Measurements from ENCODE around the gene HOXA3. TPM values are rescaled to one million over a fixed set of nuclear protein-coding genes. Genes with fewer than 3 reads are reported as not detected.

HOXA3 gene
- total RNA-seq, 4 donors from 2014 or later: 6.4 to 22.6 (median 10.3) TPM

DNA sequence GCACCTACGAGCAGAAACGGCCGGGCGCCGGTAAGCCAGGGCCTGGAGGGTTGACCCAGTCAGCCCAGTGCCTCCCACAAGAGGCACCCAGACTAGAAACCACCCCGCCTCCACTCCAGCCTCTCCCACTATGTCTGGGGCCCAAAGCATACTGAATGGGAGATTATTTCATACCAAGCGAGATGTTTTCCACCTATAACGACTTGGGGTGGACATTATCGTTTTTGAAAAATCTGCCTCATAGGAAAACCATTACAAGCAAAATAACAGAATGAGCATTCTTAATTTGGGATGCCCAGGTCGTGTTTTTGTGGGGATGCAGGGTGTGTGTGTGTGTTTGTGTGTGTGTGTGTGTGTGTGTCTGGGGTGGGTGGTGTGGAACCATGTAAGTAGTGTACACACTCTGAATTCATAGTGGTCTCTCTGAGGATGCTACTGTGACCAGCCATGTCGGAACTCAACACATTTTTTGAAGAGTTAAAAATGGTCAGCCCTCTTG, 6.4 kb downstream of the HOXA3 start:
- TF ChIP-seq EP300 (IDR thresholded peaks at IDR 0.05) (no peak), POLR2A (IDR thresholded peaks at IDR 0.05) (no peak), POLR2AphosphoS5 (IDR thresholded peaks at IDR 0.05) (no peak)
- TF ChIP-seq, protein P1, sequence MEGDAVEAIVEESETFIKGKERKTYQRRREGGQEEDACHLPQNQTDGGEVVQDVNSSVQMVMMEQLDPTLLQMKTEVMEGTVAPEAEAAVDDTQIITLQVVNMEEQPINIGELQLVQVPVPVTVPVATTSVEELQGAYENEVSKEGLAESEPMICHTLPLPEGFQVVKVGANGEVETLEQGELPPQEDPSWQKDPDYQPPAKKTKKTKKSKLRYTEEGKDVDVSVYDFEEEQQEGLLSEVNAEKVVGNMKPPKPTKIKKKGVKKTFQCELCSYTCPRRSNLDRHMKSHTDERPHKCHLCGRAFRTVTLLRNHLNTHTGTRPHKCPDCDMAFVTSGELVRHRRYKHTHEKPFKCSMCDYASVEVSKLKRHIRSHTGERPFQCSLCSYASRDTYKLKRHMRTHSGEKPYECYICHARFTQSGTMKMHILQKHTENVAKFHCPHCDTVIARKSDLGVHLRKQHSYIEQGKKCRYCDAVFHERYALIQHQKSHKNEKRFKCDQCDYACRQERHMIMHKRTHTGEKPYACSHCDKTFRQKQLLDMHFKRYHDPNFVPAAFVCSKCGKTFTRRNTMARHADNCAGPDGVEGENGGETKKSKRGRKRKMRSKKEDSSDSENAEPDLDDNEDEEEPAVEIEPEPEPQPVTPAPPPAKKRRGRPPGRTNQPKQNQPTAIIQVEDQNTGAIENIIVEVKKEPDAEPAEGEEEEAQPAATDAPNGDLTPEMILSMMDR (IDR thresholded peaks at IDR 0.05): no peak
- ATAC-seq: no peak
- Histone ChIP-seq H3K36me3 (no peaks in the 10 kb centered on the region), H3K4me3 (peak overlapping the region in 1 of 2 donors; percentile 94), H3K27me3 (peaks cover 32% of the 10 kb centered on the region), H3K9me3 (no peaks in the 10 kb centered on the region), H3K4me1 (peaks cover 0 to 40% (median 6%) of the 10 kb centered on the region in 3 donors), H3K27ac (peak overlapping the region in 2 of 4 donors; percentile 70 to 99)
- WGBS, 2 donors (ENCODE audit: low coverage in 1 of 2): 86 to 100% methylated on average over 6 to 10 of the region's 11 CpGs

DNA sequence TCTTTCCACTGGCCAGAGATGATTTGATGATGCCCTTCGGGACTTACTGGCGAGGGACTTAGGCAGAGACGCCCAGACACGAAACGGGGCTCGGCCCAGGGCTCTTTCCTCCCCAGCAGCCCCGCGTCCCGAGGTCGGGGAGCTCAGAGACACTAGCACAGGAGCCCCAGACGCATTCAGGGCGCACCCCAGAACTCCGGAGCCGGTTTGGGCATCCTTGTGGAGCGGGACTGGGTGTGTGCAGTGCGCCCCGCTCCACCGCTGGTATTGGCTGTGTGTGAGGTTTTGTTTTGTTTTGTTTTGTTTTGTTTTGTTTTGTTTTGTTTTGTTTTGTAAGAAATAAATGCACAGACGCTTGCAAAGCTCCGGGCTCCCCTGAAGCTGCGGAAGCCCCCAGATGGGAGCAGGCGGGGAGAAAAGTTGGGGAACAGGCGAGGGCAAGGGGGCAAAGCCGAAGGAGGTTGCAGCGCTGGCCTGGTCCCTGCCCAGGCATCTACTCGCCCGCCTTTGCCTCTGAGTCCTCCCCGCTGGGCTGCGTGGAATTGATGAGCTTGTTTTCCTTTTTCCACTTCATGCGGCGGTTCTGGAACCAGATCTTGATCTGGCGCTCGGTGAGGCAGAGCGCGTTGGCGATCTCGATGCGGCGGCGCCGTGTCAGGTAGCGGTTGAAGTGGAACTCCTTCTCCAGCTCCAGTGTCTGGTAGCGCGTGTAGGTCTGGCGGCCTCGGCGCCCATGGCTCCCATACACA, 7.0 kb downstream of the HOXA3 start:
- Histone ChIP-seq H3K4me1 (peaks cover 0 to 40% (median under 1%) of the 10 kb centered on the region in 3 donors), H3K4me3 (peak overlapping the region in 1 of 2 donors; percentile 94), H3K27me3 (peaks cover 30% of the 10 kb centered on the region), H3K36me3 (no peaks in the 10 kb centered on the region), H3K27ac (peak overlapping the region in 2 of 4 donors; percentile 70 to 99), H3K9me3 (no peaks in the 10 kb centered on the region)
- no peak for TF ChIP-seq POLR2A (IDR thresholded peaks at IDR 0.05)
- TF ChIP-seq EP300 (IDR thresholded peaks at IDR 0.05): no peak
- TF ChIP-seq POLR2AphosphoS5 (IDR thresholded peaks at IDR 0.05): no peak
- TF ChIP-seq, protein P1 (IDR thresholded peaks at IDR 0.05): no peak
- ATAC-seq: no peak
- WGBS, 2 donors (ENCODE audit: low coverage in 1 of 2): 80% methylated on average over 3 of the region's 47 CpGs; no CpG with 5 or more reads in 1 of the 2 donors

DNA sequence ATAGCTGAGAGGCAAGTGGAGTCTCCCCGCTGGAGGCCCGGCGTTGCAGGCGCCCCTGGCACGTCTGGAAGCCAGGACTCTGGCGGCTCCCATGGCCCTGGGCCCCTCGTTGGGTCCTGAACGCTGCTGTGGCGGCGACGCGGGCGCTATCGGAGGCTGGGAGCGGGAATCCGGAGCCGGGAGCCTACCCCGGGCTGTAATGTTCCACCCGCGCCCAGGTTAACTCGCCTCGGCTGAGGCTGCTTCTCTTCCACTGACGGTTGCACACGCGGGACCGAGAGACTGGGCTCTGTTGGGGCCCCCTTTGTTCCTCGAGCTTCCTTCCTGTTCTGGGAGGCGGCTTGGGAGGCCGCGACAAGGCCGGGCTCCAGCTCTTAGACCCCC, 7.6 kb downstream of the HOXA3 start:
- 76% methylated on average over 15 of the region's 31 CpGs; no CpG with 5 or more reads in 1 of the 2 donors for WGBS, 2 donors (ENCODE audit: low coverage in 1 of 2)
- Histone ChIP-seq H3K36me3 (no peaks in the 10 kb centered on the region), H3K9me3 (no peaks in the 10 kb centered on the region), H3K27me3 (peaks cover 30% of the 10 kb centered on the region), H3K4me1 (peaks cover 0 to 36% (median 0%) of the 10 kb centered on the region in 3 donors), H3K27ac (peak overlapping the region in 2 of 4 donors; percentile 70 to 99), H3K4me3 (peak overlapping the region in 1 of 2 donors; percentile 94)
- ATAC-seq: no peak
- TF ChIP-seq POLR2A (IDR thresholded peaks at IDR 0.05) (no peak), POLR2AphosphoS5 (IDR thresholded peaks at IDR 0.05) (no peak), EP300 (IDR thresholded peaks at IDR 0.05) (no peak)
- TF ChIP-seq, protein P1 (IDR thresholded peaks at IDR 0.05): no peak

DNA sequence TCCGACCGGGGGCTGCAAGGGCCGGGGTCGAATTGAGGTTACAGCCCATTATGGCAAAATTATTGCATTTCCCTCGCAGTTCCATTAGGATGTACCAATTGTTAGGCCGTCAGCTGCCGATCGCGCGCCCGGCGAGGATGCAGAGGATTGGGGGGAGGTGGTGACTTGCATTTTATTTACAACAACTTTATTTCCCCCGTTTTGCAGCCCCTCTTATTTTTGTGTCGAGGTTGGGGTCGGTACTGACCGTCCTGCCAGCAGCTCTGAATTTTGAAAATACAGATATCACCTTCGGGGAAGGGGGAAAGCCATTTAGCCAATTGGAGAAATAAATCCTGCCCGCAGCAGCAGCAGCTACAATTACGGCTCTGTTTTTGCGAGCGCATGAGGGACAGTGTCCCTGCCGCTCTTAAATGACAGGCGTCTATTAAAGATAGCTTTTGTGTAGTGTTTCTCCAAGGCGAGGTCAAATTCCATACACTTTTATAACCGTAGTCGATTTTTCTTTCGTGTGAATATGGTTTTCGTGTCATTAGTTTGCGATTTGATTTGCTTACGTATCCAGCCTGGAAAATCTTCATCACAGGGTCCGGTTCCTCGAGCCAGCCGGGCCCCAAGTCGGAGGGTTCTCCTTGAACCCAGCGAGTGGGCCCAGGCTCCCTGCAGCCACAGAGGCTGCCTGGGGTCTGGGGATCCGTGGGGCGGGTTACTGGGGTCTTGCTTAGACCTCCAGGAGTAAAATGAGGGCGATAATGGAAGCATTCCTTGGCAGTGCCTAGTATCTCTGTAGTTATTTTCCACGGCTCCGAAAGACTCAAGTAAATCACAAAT, 8.2 kb downstream of the HOXA3 start:
- no peak for TF ChIP-seq POLR2AphosphoS5 (IDR thresholded peaks at IDR 0.05)
- no peak for TF ChIP-seq POLR2A (IDR thresholded peaks at IDR 0.05)
- TF ChIP-seq, protein P1 (IDR thresholded peaks at IDR 0.05): peak in 1 of 4 experiments; percentile 9
- no peak for TF ChIP-seq EP300 (IDR thresholded peaks at IDR 0.05)
- H3K36me3 ChIP-seq: no peaks in the 10 kb centered on the region
- peaks cover 28% of the 10 kb centered on the region for H3K27me3 ChIP-seq
- WGBS, 2 donors (ENCODE audit: low coverage in 1 of 2): 22 to 38% methylated on average over 10 to 30 of the region's 40 CpGs
- no peaks in the 10 kb centered on the region for H3K9me3 ChIP-seq
- peak overlapping the region in 3 of 4 donors; percentile 70 to 99 (median 90) for H3K27ac ChIP-seq
- no peak for ATAC-seq
- peaks cover 0 to 42% (median 0%) of the 10 kb centered on the region in 3 donors for H3K4me1 ChIP-seq
- peak overlapping the region in 1 of 2 donors; percentile 94 for H3K4me3 ChIP-seq

Measured in gastroesophageal sphincter (tissue), 4 donors.